PC-3 (cell line): Measurements from ENCODE around the gene CCDC80. TPM values are rescaled to one million over a fixed set of nuclear protein-coding genes. Genes with fewer than 3 reads are reported as not detected.
A peak's percentile ranks its signal among the peaks of the same experiment; 100 is the strongest.

Source experiments
- ATAC-seq: fragments of 200-7000 bp; cut with Tn5 transposase; 2 replicates; pipeline ENCODE4 v1.9.1; 2020; ENCODE audit warnings: mild to moderate bottlenecking, moderate library complexity
- BruUV-seq: library from RNA; stranded (reverse); fragments of 400-500 nt; replicated peaks from 2 replicates; lab custom pipeline; 2021; lab: Mats Ljungman, UMichigan
- CTCF ChIA-PET: fragments of 300-600 bp; sonication (Branson Sonifier 250); formaldehyde crosslinking; loops from one replicate; lab custom pipeline; 2022; ENCODE audit warnings: antibody characterized with exemption; lab: Charles Lee
- POLR2A ChIA-PET: fragments of 300-600 bp; sonication (Branson Sonifier 250); formaldehyde crosslinking; loops from one replicate; lab custom pipeline; 2022; ENCODE audit warnings: antibody characterized with exemption; ENCODE audit not compliant: unreplicated experiment; lab: Charles Lee
- DNase-seq: peaks from one replicate; pipeline ENCODE4 v3.0.0-alpha.2; 2015
- H2AFZ ChIP-seq: fragments of 300-600 bp; sonication (generic); 2 replicates; pipeline ENCODE4 v1.6.0; 2016; ENCODE audit warnings: antibody characterized with exemption, low read length
- H3F3A ChIP-seq: fragments of 300-600 bp; sonication (generic); one replicate; pipeline ENCODE4 v1.6.0; 2017; ENCODE audit warnings: antibody characterized with exemption, low read length, control low read depth, mild to moderate bottlenecking; ENCODE audit not compliant: unreplicated experiment
- H3K27ac ChIP-seq: fragments of 300-600 bp; sonication (generic); 2 replicates; pipeline ENCODE4 v1.5.1; 2016; ENCODE audit warnings: mild to moderate bottlenecking, low read length
- H3K27me3 ChIP-seq: fragments of 300-600 bp; sonication (generic); 2 replicates; pipeline ENCODE4 v1.6.1; 2016; ENCODE audit warnings: low read length, mixed read lengths
- H3K36me3 ChIP-seq: fragments of 300-600 bp; sonication (generic); 2 replicates; pipeline ENCODE4 v1.6.1; 2016; ENCODE audit warnings: low read depth, mixed run types, low read length, mixed read lengths
- H3K4me1 ChIP-seq: fragments of 300-600 bp; sonication (generic); 2 replicates; pipeline ENCODE4 v1.5.1; 2016; ENCODE audit warnings: low read length; ENCODE audit not compliant: insufficient read depth
- H3K4me2 ChIP-seq: fragments of 300-600 bp; sonication (generic); 2 replicates; pipeline ENCODE4 v1.6.0; 2016; ENCODE audit warnings: low read length
- H3K4me3 ChIP-seq: fragments of 300-600 bp; sonication (generic); 2 replicates; pipeline ENCODE4 v1.5.1; 2016; ENCODE audit warnings: mild to moderate bottlenecking, low read length, mixed read lengths
- H3K79me2 ChIP-seq: fragments of 300-600 bp; sonication (generic); 2 replicates; pipeline ENCODE4 v1.6.1; 2017; ENCODE audit warnings: low read length, mixed read lengths
- H3K9ac ChIP-seq: fragments of 300-600 bp; sonication (generic); 2 replicates; pipeline ENCODE4 v1.6.0; 2016; ENCODE audit warnings: mild to moderate bottlenecking, low read length
- H3K9me2 ChIP-seq: fragments of 300-600 bp; sonication (generic); replicated peaks from 2 replicates; pipeline ENCODE4 v1.6.1; 2016; ENCODE audit warnings: mixed run types, low read length, mixed read lengths
- H3K9me3 ChIP-seq: fragments of 300-600 bp; sonication (generic); 2 replicates; pipeline ENCODE4 v1.6.1; 2016; ENCODE audit warnings: low read length, mixed read lengths
- H4K20me1 ChIP-seq: fragments of 300-600 bp; sonication (generic); 2 replicates; pipeline ENCODE4 v1.6.1; 2016; ENCODE audit warnings: low read length, mixed read lengths
- CTCF ChIP-seq: fragments of 300-600 bp; sonication (generic); conservative IDR thresholded peaks from 2 replicates; pipeline ENCODE4 v1.5.1; 2017; ENCODE audit warnings: antibody characterized with exemption, low read depth, mild to moderate bottlenecking, low read length
- EZH2 ChIP-seq: fragments of 300-600 bp; sonication (generic); IDR thresholded peaks from one replicate; pipeline ENCODE4 v1.6.1; 2017; ENCODE audit warnings: antibody characterized with exemption, mild to moderate bottlenecking, low read length; ENCODE audit not compliant: unreplicated experiment
- EZH2phosphoT487 ChIP-seq: fragments of 300-600 bp; sonication (generic); IDR thresholded peaks from 2 replicates; pipeline ENCODE4 v1.6.1; 2018; ENCODE audit warnings: mild to moderate bottlenecking, antibody characterized with exemption, low read length, borderline replicate concordance
- intact Hi-C: fragments of 100-400 bp; cut with micrococcal nuclease; formaldehyde crosslinking; loops from 2 replicates; pipeline ENCODE4 v1.9.0; 2023
- total RNA-seq: library from RNA; depleted of rRNA; stranded (reverse); fragments of >200 nt; gene quantifications from 2 replicates; pipeline ENCODE4 v1.2.3, GENCODE V29; 2014

The CCDC80 gene
- total RNA-seq, 1 experiment from 2014 or later = 17.0 TPM

DNA sequence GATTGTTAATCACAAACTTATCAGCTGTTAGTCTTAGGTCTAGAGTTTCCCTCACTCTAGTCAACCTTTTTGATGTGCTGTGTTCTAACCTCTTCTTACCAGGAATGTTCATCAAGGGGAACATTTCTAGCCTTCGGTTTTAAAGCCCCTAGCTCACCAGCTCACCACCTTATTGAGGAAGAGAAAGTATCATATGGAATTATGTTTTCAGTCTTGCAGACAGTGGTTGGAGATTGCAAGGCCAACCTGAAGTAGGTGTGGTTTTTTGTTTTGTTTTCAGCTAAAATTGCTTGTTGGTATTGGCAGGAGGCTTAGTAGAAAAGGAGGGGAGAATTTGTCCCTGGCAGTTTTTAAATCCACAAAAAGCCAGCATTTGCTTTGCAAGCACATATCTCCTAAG, 48.4 kb upstream of the CCDC80 start:
- Histone ChIP-seq H3K4me2 (peak overlapping the region; percentile 39), H3K79me2 (no peaks in the 10 kb centered on the region), H3K9me2 (no peaks in the 10 kb centered on the region), H3K27me3 (no peaks in the 10 kb centered on the region), H3K9ac (no peak overlapping the region), H3K36me3 (no peaks in the 10 kb centered on the region), H2AFZ (peak overlapping the region; percentile 8; the same call in 1 of the 2 replicates), H3K27ac (peak overlapping the region; percentile 70), H3K4me3 (no peak overlapping the region), H4K20me1 (no peaks in the 10 kb centered on the region), H3K4me1 (peaks cover 54% of the 10 kb centered on the region), H3K9me3 (no peaks in the 10 kb centered on the region), H3F3A (peaks cover 6% of the 10 kb centered on the region)
- TF ChIP-seq CTCF (no peak), EZH2phosphoT487 (no peak), EZH2 (no peak)
- BruUV-seq = no TSS peak
- ATAC-seq (no peak), DNase-seq (no peak)
- POLR2A ChIA-PET = interaction anchor here (0.5 to 0.7 kb wide), 3 partner anchors 48 to 333 kb away, joined by 4 to 6 read pairs (median 4); no protein-coding TSS in a partner anchor
- CTCF ChIA-PET = interaction anchor here (0.9 to 1.4 kb wide), 3 partner anchors 12 to 45 kb away, joined by 3 read pairs; no protein-coding TSS in a partner anchor
- intact Hi-C loops = no loop called here

GRCh38 chr3:112688819-112689218, 47.9 kb upstream of the CCDC80 start:
- H2AFZ ChIP-seq = peak overlapping the region; percentile 8; the same call in 1 of the 2 replicates
- H3F3A ChIP-seq = peaks cover 6% of the 10 kb centered on the region
- CTCF ChIA-PET = interaction anchor here (0.6 to 1.4 kb wide), 5 partner anchors 12 to 46 kb away, joined by 3 read pairs; no protein-coding TSS in a partner anchor
- no peaks in the 10 kb centered on the region for H3K9me2 ChIP-seq
- POLR2A ChIA-PET = interaction anchor here (0.6 to 0.7 kb wide), 3 partner anchors 47 to 333 kb away, joined by 3 to 6 read pairs (median 4); no protein-coding TSS in a partner anchor
- peak; percentile 82 for DNase-seq
- H3K4me1 ChIP-seq = peaks cover 60% of the 10 kb centered on the region
- H3K9ac ChIP-seq = no peak overlapping the region
- no peaks in the 10 kb centered on the region for H3K36me3 ChIP-seq
- no peaks in the 10 kb centered on the region for H3K27me3 ChIP-seq
- H4K20me1 ChIP-seq = no peaks in the 10 kb centered on the region
- intact Hi-C loops = no loop called here
- no TSS peak for BruUV-seq
- peak overlapping the region; percentile 39 for H3K4me2 ChIP-seq
- peak; percentile 86 for ATAC-seq
- H3K4me3 ChIP-seq = no peak overlapping the region
- no peaks in the 10 kb centered on the region for H3K9me3 ChIP-seq
- peak overlapping the region; percentile 70 for H3K27ac ChIP-seq
- H3K79me2 ChIP-seq = no peaks in the 10 kb centered on the region
- TF ChIP-seq EZH2 (no peak), EZH2phosphoT487 (no peak), CTCF (no peak)
